KOPT-K1 (cell line): ENCODE measurements around the gene SPATA12.

ENCODE experiments used
- H3K27ac ChIP-seq: fragments of 200-600 bp; sonication (generic); 2 replicates; pipeline ENCODE4 v1.5.1; 2016; ENCODE audit warnings: antibody characterized with exemption, mild to moderate bottlenecking, low read depth, low read length; ENCODE audit not compliant: poor library complexity, severe bottlenecking
- H3K36me3 ChIP-seq: fragments of 200-600 bp; sonication (generic); 2 replicates; pipeline ENCODE4 v1.5.1; 2017; ENCODE audit warnings: antibody characterized with exemption, mild to moderate bottlenecking, low read length, moderate library complexity; ENCODE audit not compliant: insufficient read depth
- H3K9me3 ChIP-seq: fragments of 200-600 bp; sonication (generic); 2 replicates; pipeline ENCODE4 v1.5.1; 2017; ENCODE audit warnings: antibody characterized with exemption, low read length, mild to moderate bottlenecking; ENCODE audit not compliant: insufficient read depth, poor library complexity, severe bottlenecking

SPATA12 gene

GRCh38 chr3:57060089-57060821 is at the start of gene SPATA12:
Gene SPATA12, plus strand, starts transcription at chr3:57060664. Its CDS starts 13,031 bp downstream, at chr3:57073695.
- Histone ChIP-seq H3K27ac (no peak within 1 kb of the TSS), H3K9me3 (no peaks in the 10 kb centered on the region), H3K36me3 (no peaks in the 10 kb centered on the region)

- no peaks in the 10 kb centered on the region for H3K9me3 ChIP-seq
- no peaks in the 10 kb centered on the region for H3K36me3 ChIP-seq
- H3K27ac ChIP-seq: no peak overlapping the region
Observed at GRCh38 chr3:57011022-57011421, 49.4 kb upstream of the SPATA12 start.

- H3K36me3 ChIP-seq: no peaks in the 10 kb centered on the region
- no peak overlapping the region for H3K27ac ChIP-seq
- no peaks in the 10 kb centered on the region for H3K9me3 ChIP-seq
Observed at GRCh38 chr3:57012847-57013246, 47.6 kb upstream of the SPATA12 start.

GRCh38 chr3:57015350-57015729 is 45.1 kb upstream of the SPATA12 start:
- H3K9me3 ChIP-seq: no peaks in the 10 kb centered on the region
- H3K36me3 ChIP-seq: no peaks in the 10 kb centered on the region
- no peak overlapping the region for H3K27ac ChIP-seq

GRCh38 chr3:57015912-57016311 is 44.6 kb upstream of the SPATA12 start:
- no peak overlapping the region for H3K27ac ChIP-seq
- H3K36me3 ChIP-seq: no peaks in the 10 kb centered on the region
- H3K9me3 ChIP-seq: no peaks in the 10 kb centered on the region

- Histone ChIP-seq H3K9me3 (no peaks in the 10 kb centered on the region), H3K27ac (no peak overlapping the region), H3K36me3 (no peaks in the 10 kb centered on the region)
Observed at GRCh38 chr3:57017459-57017845, 43.0 kb upstream of the SPATA12 start.

- no peak overlapping the region for H3K27ac ChIP-seq
- no peaks in the 10 kb centered on the region for H3K36me3 ChIP-seq
- H3K9me3 ChIP-seq: no peaks in the 10 kb centered on the region
Observed at GRCh38 chr3:57018246-57018645, 42.2 kb upstream of the SPATA12 start.

- Histone ChIP-seq H3K27ac (no peak overlapping the region), H3K9me3 (no peaks in the 10 kb centered on the region)
Observed at GRCh38 chr3:57019057-57019456, 41.4 kb upstream of the SPATA12 start.

GRCh38 chr3:57025237-57025636 is 35.2 kb upstream of the SPATA12 start:
- no peak overlapping the region for H3K27ac ChIP-seq
- no peaks in the 10 kb centered on the region for H3K36me3 ChIP-seq
- H3K9me3 ChIP-seq: no peaks in the 10 kb centered on the region

More at GRCh38 chr3:57019057-57019456, 41.4 kb upstream of the SPATA12 start:
- H3K36me3 ChIP-seq: no peaks in the 10 kb centered on the region

- H3K9me3 ChIP-seq: no peaks in the 10 kb centered on the region
- H3K36me3 ChIP-seq: no peaks in the 10 kb centered on the region
- no peak overlapping the region for H3K27ac ChIP-seq
Observed at GRCh38 chr3:57026944-57027343, 33.5 kb upstream of the SPATA12 start.

- Histone ChIP-seq H3K27ac (no peak overlapping the region), H3K36me3 (no peaks in the 10 kb centered on the region), H3K9me3 (no peaks in the 10 kb centered on the region)
Observed at GRCh38 chr3:57029383-57029782, 31.1 kb upstream of the SPATA12 start.

- no peak overlapping the region for H3K27ac ChIP-seq
- H3K9me3 ChIP-seq: no peaks in the 10 kb centered on the region
Observed at GRCh38 chr3:57029924-57030323, 30.5 kb upstream of the SPATA12 start.

GRCh38 chr3:57030721-57031120 is 29.7 kb upstream of the SPATA12 start:
- no peak overlapping the region for H3K27ac ChIP-seq
- no peaks in the 10 kb centered on the region for H3K36me3 ChIP-seq
- H3K9me3 ChIP-seq: no peaks in the 10 kb centered on the region

More at GRCh38 chr3:57029924-57030323, 30.5 kb upstream of the SPATA12 start:
- H3K36me3 ChIP-seq: no peaks in the 10 kb centered on the region

- no peaks in the 10 kb centered on the region for H3K9me3 ChIP-seq
- H3K27ac ChIP-seq: no peak overlapping the region
- H3K36me3 ChIP-seq: no peaks in the 10 kb centered on the region
Observed at GRCh38 chr3:57031631-57032541, 28.6 kb upstream of the SPATA12 start.

- no peak overlapping the region for H3K27ac ChIP-seq
- no peaks in the 10 kb centered on the region for H3K36me3 ChIP-seq
- H3K9me3 ChIP-seq: no peaks in the 10 kb centered on the region
Observed at GRCh38 chr3:57036952-57037351, 23.5 kb upstream of the SPATA12 start.
